COLO668 (cell line): ENCODE measurements around the gene PSMD3.
"Not testable (repeated sequence)": the region's sequence is repeated elsewhere in the genome, so short reads cannot be mapped to it uniquely, and the experiment has no call there.

Source experiments
- DNase-seq: peaks from one replicate; lab custom pipeline; 2025; ENCODE audit not compliant: unreplicated experiment; lab: John Stamatoyannopoulos, UW

The PSMD3 gene

GRCh38 chr17:39995438-39995837, 14.8 kb downstream of the PSMD3 start:
- no peak for DNase-seq

- no peak for DNase-seq
Observed at GRCh38 chr17:39996162-39996561, 15.6 kb downstream of the PSMD3 start.

GRCh38 chr17:39996800-39997199, 16.2 kb downstream of the PSMD3 start:
- no peak for DNase-seq

- DNase-seq, result no peak
Observed at GRCh38 chr17:39997543-39997942, 16.9 kb downstream of the PSMD3 start.

- no peak for DNase-seq
Observed at GRCh38 chr17:39999067-39999466, 18.5 kb downstream of the PSMD3 start.

- DNase-seq, result no peak
Observed at GRCh38 chr17:40000161-40000560, 19.6 kb downstream of the PSMD3 start.

- not testable (repeated sequence) for DNase-seq
Observed at GRCh38 chr17:40001335-40001734, 20.7 kb downstream of the PSMD3 start.

- DNase-seq, result no peak
Observed at GRCh38 chr17:40004072-40004471, 23.5 kb downstream of the PSMD3 start.

- no peak for DNase-seq
Observed at GRCh38 chr17:40004712-40005111, 24.1 kb downstream of the PSMD3 start.

- no peak for DNase-seq
Observed at GRCh38 chr17:40005520-40005919, 24.9 kb downstream of the PSMD3 start.

GRCh38 chr17:40010946-40011500, 30.4 kb downstream of the PSMD3 start:
- DNase-seq, result not testable (repeated sequence)

- DNase-seq, result not testable (repeated sequence)
Observed at GRCh38 chr17:40012017-40012647, 31.5 kb downstream of the PSMD3 start.

- DNase-seq, result no peak
Observed at GRCh38 chr17:40014375-40014980, 33.9 kb downstream of the PSMD3 start.

- peak; percentile 33 for DNase-seq
Observed at GRCh38 chr17:40015005-40015997, 34.7 kb downstream of the PSMD3 start, which contains the start of gene CSF3. Gene CSF3, plus strand, starts transcription at chr17:40015440. Its CDS starts 35 bp downstream, at chr17:40015475.

- no peak for DNase-seq
Observed at GRCh38 chr17:40015998-40016985, 35.7 kb downstream of the PSMD3 start.

GRCh38 chr17:40017422-40018080, 36.9 kb downstream of the PSMD3 start:
- DNase-seq, result no peak

- no peak for DNase-seq
Observed at GRCh38 chr17:40018211-40019121, 37.9 kb downstream of the PSMD3 start.

- no peak for DNase-seq
Observed at GRCh38 chr17:40019140-40019991, 38.8 kb downstream of the PSMD3 start.
